HG03103 (cell line): Measurements from ENCODE around the gene CHST15.

ENCODE experiments used
- ATAC-seq: cut with Tn5 transposase; IDR thresholded peaks from one replicate; pipeline ENCODE4 v1.9.1; 2021; ENCODE audit warnings: low read depth; ENCODE audit not compliant: unreplicated experiment

Gene CHST15

GRCh38 chr10:124033887-124034218 lies 59.5 kb downstream of the CHST15 start:
- ATAC-seq, result no peak

- no peak for ATAC-seq
These were observed 60.2 kb downstream of the CHST15 start for GRCh38 chr10:124032971-124033886.

DNA sequence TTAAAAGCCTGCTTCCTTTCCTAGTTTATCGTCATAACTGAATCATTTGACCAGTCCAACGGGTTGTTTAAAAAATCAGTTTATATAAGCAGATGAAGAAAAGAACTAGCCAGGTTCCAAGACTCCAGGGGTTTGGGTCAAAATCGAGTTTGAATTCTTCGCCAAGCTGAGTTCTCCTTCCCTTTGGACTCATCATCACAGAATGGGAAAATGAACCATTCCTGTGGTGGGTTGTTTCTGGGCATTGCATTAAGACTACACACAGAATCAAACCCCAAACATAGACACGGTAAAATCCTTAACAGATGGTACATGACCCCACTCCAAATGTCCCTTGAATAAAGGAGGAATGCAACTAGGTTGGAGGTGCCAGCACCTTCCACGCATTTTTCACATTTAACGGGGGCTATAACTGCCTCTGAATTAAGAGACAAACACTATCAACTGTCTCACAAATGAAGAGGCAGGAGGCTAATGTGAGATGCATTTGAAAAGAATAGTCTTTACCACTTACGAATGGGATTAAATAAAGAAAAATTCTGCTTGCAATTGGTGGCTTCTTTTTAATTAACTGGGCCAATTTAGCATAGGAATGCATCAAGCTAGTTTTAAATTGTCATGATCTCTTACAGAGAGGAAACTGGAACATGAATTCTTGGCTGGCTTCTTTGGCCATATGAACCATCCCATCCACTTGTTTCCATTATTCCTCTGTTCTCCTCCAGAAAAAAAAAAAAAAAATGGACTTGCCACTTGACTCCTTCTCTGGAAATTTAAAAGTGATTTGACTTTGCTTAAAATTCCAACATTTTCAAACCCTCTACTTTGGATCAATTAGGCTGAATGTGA lies 61.1 kb downstream of the CHST15 start:
- no peak for ATAC-seq

DNA sequence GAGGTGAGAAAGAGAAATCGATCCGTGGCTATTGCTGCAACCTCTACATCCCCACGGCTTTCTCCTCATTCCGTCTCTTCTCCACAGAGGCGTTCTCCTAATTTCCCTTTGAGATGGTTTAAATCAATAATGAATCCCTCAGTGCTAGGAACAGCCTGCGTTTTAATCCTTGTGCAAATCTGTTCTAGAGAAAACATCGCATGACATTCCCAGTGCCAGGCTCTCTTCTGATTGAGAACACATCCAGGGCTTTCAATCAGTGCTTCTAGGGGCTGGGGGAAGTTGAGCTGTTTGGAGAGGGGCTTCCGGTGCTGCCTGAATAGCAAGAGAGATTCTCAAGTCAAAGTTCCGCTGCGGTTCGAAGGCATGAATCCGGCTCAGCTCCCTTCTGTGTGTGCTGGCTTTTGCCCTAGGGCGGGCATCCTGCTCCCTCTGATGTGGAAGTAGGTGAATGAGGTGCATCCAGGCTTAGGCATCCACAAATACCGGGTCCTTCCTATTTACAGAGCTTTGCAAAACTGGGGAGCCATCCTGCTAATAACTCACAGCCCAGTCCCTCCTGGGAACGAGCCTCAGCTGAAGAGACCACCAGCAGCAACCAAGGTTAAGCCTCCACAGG lies 62.8 kb downstream of the CHST15 start:
- ATAC-seq, result no peak

- ATAC-seq, result no peak
These were observed 63.3 kb downstream of the CHST15 start for GRCh38 chr10:124030061-124030460.

DNA sequence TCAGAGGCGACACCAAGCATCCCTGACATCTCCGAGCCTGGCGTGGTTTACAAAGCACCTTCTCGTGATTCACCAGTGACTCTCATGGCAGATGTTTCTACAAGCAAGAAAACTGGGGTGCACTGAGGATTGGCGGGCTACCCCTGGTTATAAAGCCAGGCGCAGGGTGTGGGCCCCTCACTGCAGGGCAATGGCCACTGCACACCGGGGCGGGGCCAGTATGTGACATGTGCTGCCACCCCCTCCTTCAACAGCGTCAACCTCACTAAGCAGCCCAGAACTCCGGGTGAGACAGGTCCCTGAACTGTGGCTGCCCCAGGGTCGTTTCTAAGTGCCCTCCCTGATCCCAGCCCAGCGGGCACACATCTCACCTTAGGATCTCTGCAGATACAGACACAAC lies 63.8 kb downstream of the CHST15 start:
- ATAC-seq, result no peak

DNA sequence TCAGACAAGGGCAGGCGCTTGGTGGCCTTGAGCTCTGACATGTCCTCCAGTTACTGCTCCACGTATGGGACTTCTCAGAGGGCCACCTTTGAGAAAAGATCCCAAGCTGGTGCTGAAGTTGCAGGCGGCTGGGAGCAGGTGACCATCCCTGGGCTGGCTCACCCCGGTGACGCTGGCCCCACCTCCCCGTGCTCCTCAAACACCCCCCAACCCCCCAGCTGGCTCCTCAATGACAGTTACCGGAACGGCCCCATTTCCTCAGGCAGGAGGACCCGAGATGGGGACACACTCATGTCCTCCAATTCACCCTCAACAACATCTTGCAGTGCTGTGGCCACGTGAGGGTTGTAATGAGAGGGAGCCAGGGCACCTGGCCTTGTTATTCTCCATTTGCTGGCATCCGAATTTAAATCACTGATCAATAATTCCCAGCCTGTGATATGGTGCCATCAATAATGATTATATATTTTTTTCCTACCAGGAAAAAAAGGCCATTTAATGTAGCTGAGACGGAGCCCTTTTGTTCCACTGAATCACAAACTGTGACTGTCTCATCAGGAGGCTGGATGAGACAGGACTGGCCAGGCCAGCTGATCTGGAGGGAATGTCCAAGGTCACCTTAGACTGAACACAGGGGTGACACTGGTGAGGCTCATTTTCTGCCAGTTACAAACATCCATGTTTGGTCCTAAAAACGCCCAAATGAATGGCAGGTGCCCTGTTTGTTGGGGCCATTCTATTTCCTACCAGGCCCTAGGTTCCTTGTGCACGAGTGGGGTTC lies 64.5 kb downstream of the CHST15 start:
- no peak for ATAC-seq

- ATAC-seq, result no peak
These were observed 65.7 kb downstream of the CHST15 start for GRCh38 chr10:124027651-124028050.

DNA sequence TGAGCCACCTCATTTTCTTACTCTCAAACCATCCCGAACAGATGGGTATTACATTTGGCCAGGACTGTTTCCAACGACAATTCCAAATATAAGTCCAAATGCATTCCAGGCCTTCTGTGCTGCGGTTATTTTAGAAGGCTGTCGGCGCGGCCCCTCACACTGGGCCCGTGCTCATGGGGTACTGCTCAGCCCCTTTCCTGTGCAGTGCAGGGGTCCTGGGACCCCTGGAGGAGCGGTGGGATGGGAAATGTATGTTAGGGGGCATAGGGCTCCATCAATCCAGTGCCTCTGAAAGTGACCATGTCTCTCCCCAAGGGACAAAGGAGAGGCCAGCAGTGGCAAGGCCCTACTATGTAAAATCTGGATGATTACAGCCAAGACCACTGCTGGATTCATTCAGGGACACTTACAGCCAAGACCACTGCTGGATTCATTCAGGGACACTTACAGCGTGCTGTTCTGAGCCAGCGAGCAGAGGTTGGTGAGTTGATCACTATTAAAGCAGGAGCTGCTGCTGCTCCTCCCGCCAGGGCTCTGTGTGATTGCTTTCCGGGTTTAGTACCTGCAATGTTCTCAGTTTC lies 66.3 kb downstream of the CHST15 start:
- ATAC-seq, result no peak

GRCh38 chr10:124026589-124026939 lies 66.8 kb downstream of the CHST15 start:
- no peak for ATAC-seq

- ATAC-seq, result no peak
These were observed 67.5 kb downstream of the CHST15 start for GRCh38 chr10:124025660-124026588.

- ATAC-seq, result no peak
These were observed 68.2 kb downstream of the CHST15 start for GRCh38 chr10:124025152-124025551.

DNA sequence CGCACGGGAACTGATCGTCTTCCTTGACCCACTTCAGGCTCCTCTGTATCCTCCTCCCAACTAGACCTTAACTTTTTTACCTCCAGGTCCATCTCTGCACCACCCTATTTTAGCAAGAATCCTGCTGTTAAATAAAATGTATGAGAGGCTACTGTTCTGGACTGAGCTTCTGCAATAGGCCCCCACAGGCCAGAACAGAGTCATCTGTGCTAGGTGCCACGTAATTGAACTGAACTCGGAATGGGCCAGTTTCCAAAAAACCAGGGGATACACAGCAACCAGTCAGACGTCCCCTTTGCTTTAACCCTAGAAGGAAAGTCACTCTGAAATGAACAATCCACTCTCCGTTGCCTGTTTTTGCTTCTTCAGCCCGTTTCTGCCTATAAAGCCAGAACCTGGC lies 71.3 kb downstream of the CHST15 start:
- no peak for ATAC-seq

DNA sequence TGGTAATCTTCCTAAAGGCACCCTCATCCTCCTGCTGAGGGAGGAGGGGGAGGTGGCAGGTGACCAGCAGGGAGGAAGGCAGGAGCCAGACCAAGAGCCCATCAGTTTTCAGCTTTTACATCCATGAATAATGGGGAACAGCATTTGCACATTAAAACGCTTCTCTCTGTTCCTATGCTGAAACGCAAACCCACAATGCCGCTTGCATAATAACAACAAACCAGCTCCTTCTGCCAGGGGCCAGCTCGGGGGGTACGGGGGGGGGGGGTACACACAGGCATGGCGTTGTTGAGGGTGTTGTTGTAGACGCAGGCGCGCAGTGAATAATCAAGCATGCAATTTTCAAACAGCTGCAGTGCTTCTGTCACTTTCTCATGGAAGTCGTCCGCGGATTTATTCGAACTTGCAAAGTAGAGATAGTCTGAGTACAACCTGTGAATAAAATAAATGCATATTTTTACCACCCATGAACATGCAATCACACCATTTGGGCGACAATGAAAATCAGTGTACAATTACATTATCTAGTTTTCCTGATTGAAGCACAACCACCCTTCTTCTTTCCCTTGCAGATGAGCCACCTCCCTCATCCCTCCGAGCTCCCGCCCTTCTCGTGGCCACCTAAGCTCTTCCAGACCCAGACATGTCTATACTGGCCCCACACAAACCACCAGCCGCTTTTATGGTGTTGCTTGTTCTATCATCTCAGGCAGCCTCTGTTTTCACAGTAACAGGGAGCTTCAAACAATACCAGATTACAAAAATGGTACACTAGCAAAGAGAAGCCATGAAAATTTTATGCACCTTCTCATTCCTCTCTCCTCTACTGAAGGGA lies 72.2 kb downstream of the CHST15 start:
- no peak for ATAC-seq

- ATAC-seq, result no peak
These were observed 73.3 kb downstream of the CHST15 start for GRCh38 chr10:124019886-124020797.

DNA sequence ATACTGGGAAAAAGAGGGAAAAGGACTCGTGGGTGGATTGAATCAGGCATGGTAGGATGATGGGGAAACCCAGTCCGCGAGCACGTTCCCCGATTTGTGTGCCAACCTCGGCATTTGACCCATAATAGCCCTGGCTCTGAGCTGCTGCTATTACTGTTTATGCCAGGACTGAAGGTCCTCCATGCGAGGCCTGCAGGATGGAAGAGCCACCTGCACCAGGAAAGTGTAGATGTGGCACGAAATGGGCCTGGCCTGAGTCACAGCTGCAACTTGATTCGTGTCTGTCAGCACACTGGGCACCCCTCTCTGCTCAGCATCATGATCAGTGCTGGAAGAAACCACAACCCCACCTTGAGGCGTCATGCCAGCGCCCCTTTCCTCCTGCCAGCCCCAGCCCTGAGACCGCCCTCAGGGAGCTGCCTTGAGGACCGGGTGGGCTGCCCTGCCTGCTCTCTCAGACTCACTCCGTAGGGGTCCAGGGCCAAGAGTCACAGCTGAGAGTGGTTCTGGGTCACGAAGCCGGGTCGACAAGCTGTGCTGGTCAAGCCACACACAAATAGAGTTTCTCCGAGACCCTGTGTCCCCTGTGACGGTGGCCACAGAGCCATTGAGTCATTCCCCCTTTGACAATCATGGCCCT lies 74.4 kb downstream of the CHST15 start:
- no peak for ATAC-seq

DNA sequence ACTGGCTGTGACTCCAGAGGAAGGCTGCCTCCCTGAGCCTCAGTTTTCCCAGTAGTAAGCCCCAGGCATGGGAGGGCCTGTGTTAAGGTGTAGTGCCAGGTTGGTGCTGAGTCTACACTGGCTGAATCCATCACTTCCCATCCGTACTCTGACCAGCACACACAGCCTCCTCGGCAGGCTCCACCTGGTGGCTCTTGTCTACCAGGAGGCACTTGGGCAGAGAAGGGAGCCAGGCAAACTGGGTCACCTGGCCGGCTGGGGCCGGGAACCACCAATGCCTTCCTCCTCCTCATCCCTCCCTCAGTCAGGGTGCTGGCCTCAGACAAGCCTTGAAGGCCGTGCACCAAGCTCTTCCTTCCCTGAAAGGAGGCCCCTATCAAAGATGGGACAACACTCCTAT lies 75.7 kb downstream of the CHST15 start:
- no peak for ATAC-seq
